Jurkat, Clone E6-1 (cell line): ENCODE measurements around the gene ADGRD1.
"Not testable (repeated sequence)": the region's sequence is repeated elsewhere in the genome, so short reads cannot be mapped to it uniquely, and the experiment has no call there.

Source experiments
- DNase-seq: peaks from one replicate; pipeline ENCODE4 v3.0.0-alpha.2; 2011; ENCODE audit warnings: low read depth, low spot score
- H3K4me3 ChIP-seq: 2 replicates; pipeline ENCODE4 v1.5.1; 2011; ENCODE audit warnings: mild to moderate bottlenecking, low read length, control low read depth, moderate library complexity

The ADGRD1 gene

GRCh38 chr12:131115766-131116467 is 162.2 kb downstream of the ADGRD1 start:
- DNase-seq, result no peak
- H3K4me3 ChIP-seq, result no peak overlapping the region

GRCh38 chr12:131116468-131117117 is 162.9 kb downstream of the ADGRD1 start:
- H3K4me3 ChIP-seq, result no peak overlapping the region
- no peak for DNase-seq

GRCh38 chr12:131117438-131118245 is 163.9 kb downstream of the ADGRD1 start:
- H3K4me3 ChIP-seq, result no peak overlapping the region
- no peak for DNase-seq

- no peak for DNase-seq
- H3K4me3 ChIP-seq, result no peak overlapping the region
Observed at GRCh38 chr12:131118371-131118770, 164.7 kb downstream of the ADGRD1 start.

- not testable (repeated sequence) for H3K4me3 ChIP-seq, DNase-seq
Observed at GRCh38 chr12:131119345-131119744, 165.6 kb downstream of the ADGRD1 start.

GRCh38 chr12:131119936-131120335 is 166.2 kb downstream of the ADGRD1 start:
- DNase-seq, result no peak

GRCh38 chr12:131120831-131121271 is 167.1 kb downstream of the ADGRD1 start:
- no peak overlapping the region for H3K4me3 ChIP-seq
- no peak for DNase-seq

More at GRCh38 chr12:131119936-131120335, 166.2 kb downstream of the ADGRD1 start:
- no peak overlapping the region for H3K4me3 ChIP-seq

- DNase-seq, result no peak
- no peak overlapping the region for H3K4me3 ChIP-seq
Observed at GRCh38 chr12:131121705-131122405, 168.1 kb downstream of the ADGRD1 start.

GRCh38 chr12:131122631-131123030 is 168.9 kb downstream of the ADGRD1 start:
- H3K4me3 ChIP-seq, result no peak overlapping the region
- no peak for DNase-seq

- DNase-seq, result no peak
- no peak overlapping the region for H3K4me3 ChIP-seq
Observed at GRCh38 chr12:131123817-131124216, 170.1 kb downstream of the ADGRD1 start.

GRCh38 chr12:131124487-131125280 is 171.0 kb downstream of the ADGRD1 start:
- no peak overlapping the region for H3K4me3 ChIP-seq
- DNase-seq, result no peak

- H3K4me3 ChIP-seq, result no peak overlapping the region
- DNase-seq, result no peak
Observed at GRCh38 chr12:131126662-131127173, 173.0 kb downstream of the ADGRD1 start.

GRCh38 chr12:131128556-131128955 is 174.8 kb downstream of the ADGRD1 start:
- DNase-seq, result no peak
- no peak overlapping the region for H3K4me3 ChIP-seq

GRCh38 chr12:131128966-131129619 is 175.4 kb downstream of the ADGRD1 start:
- not testable (repeated sequence) for DNase-seq

GRCh38 chr12:131129839-131130238 is 176.1 kb downstream of the ADGRD1 start:
- H3K4me3 ChIP-seq, result no peak overlapping the region
- no peak for DNase-seq

More at GRCh38 chr12:131128966-131129619, 175.4 kb downstream of the ADGRD1 start:
- not testable (repeated sequence) for H3K4me3 ChIP-seq

- DNase-seq, result no peak
- no peak overlapping the region for H3K4me3 ChIP-seq
Observed at GRCh38 chr12:131130311-131130911, 176.7 kb downstream of the ADGRD1 start.

- H3K4me3 ChIP-seq, result no peak overlapping the region
- DNase-seq, result no peak
Observed at GRCh38 chr12:131131077-131131807, 177.5 kb downstream of the ADGRD1 start.
